HG03175 (cell line): ENCODE results near the gene SLC30A7.
"Not testable (repeated sequence)": the region's sequence is repeated elsewhere in the genome, so short reads cannot be mapped to it uniquely, and the experiment has no call there.

Source experiments
- ATAC-seq: cut with Tn5 transposase; IDR thresholded peaks from one replicate; pipeline ENCODE4 v1.9.1; 2021; ENCODE audit warnings: mild to moderate bottlenecking, moderate library complexity; ENCODE audit not compliant: unreplicated experiment

Gene SLC30A7

GRCh38 chr1:100895540-100896480 lies at the start of gene SLC30A7:
SLC30A7 (plus strand) TSS chr1:100896090; CDS start chr1:100896263, 173 bp downstream.
- peak; percentile 71 for ATAC-seq

- ATAC-seq = no peak
These were observed 48.4 kb upstream of the SLC30A7 start for GRCh38 chr1:100847361-100848082.

- no peak for ATAC-seq
These were observed 44.2 kb upstream of the SLC30A7 start for GRCh38 chr1:100851726-100852125.

- ATAC-seq = no peak
These were observed 42.9 kb upstream of the SLC30A7 start for GRCh38 chr1:100852976-100853375.

GRCh38 chr1:100855116-100855515 lies 40.8 kb upstream of the SLC30A7 start:
- ATAC-seq = not testable (repeated sequence)

GRCh38 chr1:100860397-100860991 lies 35.4 kb upstream of the SLC30A7 start:
- no peak for ATAC-seq

- no peak for ATAC-seq
These were observed 34.5 kb upstream of the SLC30A7 start for GRCh38 chr1:100861379-100861778.

- ATAC-seq = no peak
These were observed 33.3 kb upstream of the SLC30A7 start for GRCh38 chr1:100862591-100862990.

- ATAC-seq = peak; percentile 67
These were observed 29.6 kb upstream of the SLC30A7 start for GRCh38 chr1:100866041-100866900.

- no peak for ATAC-seq
These were observed 29.0 kb upstream of the SLC30A7 start for GRCh38 chr1:100866901-100867206.

- ATAC-seq = no peak
These were observed 27.4 kb upstream of the SLC30A7 start for GRCh38 chr1:100868364-100868995.

- no peak for ATAC-seq
These were observed 25.9 kb upstream of the SLC30A7 start for GRCh38 chr1:100869996-100870395.

- no peak for ATAC-seq
These were observed 21.5 kb upstream of the SLC30A7 start for GRCh38 chr1:100874433-100874832.

- no peak for ATAC-seq
These were observed 20.7 kb upstream of the SLC30A7 start for GRCh38 chr1:100875228-100875627.

- no peak for ATAC-seq
These were observed 19.6 kb upstream of the SLC30A7 start for GRCh38 chr1:100876291-100876690.

GRCh38 chr1:100879422-100879821 lies 16.5 kb upstream of the SLC30A7 start:
- ATAC-seq = no peak

- ATAC-seq = no peak
These were observed 14.2 kb upstream of the SLC30A7 start for GRCh38 chr1:100881687-100882086.

- ATAC-seq = no peak
These were observed 13.2 kb upstream of the SLC30A7 start for GRCh38 chr1:100882698-100883097.

- no peak for ATAC-seq
These were observed 11.9 kb upstream of the SLC30A7 start for GRCh38 chr1:100883963-100884362.

GRCh38 chr1:100889007-100889406 lies 6.9 kb upstream of the SLC30A7 start:
- ATAC-seq = not testable (repeated sequence)
